Small intestine (tissue), 7 donors: ENCODE measurements around the gene NASP. TPM values are rescaled to one million over a fixed set of nuclear protein-coding genes. Genes with fewer than 3 reads are reported as not detected.
A peak's percentile ranks its signal among the peaks of the same experiment; 100 is the strongest.

Experiments used
- DNase-seq, 2 donors: peaks; one replicate each; pipeline versions ENCODE4 v3.0.0 to v3.0.0-alpha.2; 2013
- FAIRE-seq: peaks from 2 replicates; lab custom pipeline; 2012; peaks lifted over from hg19 to GRCh38; lab: Jason Lieb, UNC
- H3K27ac ChIP-seq, 3 donors: one replicate each; pipeline ENCODE4 v1.5.1; 2013; ENCODE audit warnings: low read length in 2 of 3, mild to moderate bottlenecking in 2 of 3, control low read depth in 1 of 3, inconsistent platforms in 1 of 3, low read depth in 1 of 3, moderate library complexity in 1 of 3
- H3K27me3 ChIP-seq, 3 donors: one replicate each; pipeline ENCODE4 v1.6.1; 2013; ENCODE audit warnings: low read length in 3 of 3, inconsistent platforms in 1 of 3; ENCODE audit not compliant: control insufficient read depth in 3 of 3, insufficient read depth in 3 of 3
- H3K36me3 ChIP-seq, 3 donors: one replicate each; pipeline ENCODE4 v1.6.1; 2013; ENCODE audit warnings: low read length in 3 of 3, inconsistent platforms in 1 of 3, low read depth in 1 of 3, mild to moderate bottlenecking in 1 of 3, moderate library complexity in 1 of 3; ENCODE audit not compliant: control insufficient read depth in 3 of 3, insufficient read depth in 2 of 3
- H3K4me1 ChIP-seq, 3 donors: one replicate each; pipeline ENCODE4 v1.6.1; 2013; ENCODE audit warnings: low read length in 2 of 3, inconsistent platforms in 1 of 3, low read depth in 1 of 3, mild to moderate bottlenecking in 1 of 3, moderate library complexity in 1 of 3; ENCODE audit not compliant: control insufficient read depth in 3 of 3, insufficient read depth in 2 of 3
- H3K4me3 ChIP-seq, 3 donors: one replicate each; pipeline ENCODE4 v1.5.1; 2013; ENCODE audit warnings: low read length in 3 of 3, control low read depth in 1 of 3, inconsistent platforms in 1 of 3, low read depth in 1 of 3, mild to moderate bottlenecking in 1 of 3, moderate library complexity in 1 of 3
- H3K9me3 ChIP-seq, 2 donors: one replicate each; pipeline ENCODE4 v1.6.1; 2013; ENCODE audit warnings: low read depth in 1 of 2, low read length in 1 of 2; ENCODE audit not compliant: control insufficient read depth in 2 of 2, insufficient read depth in 1 of 2
- WGBS, 3 donors: extraction: QIAGEN DNeasy Blood & Tissue Kit; methylation state at CpG; one replicate each; pipeline ENCODE4 v1.1.7; 2013; 5-methylcytosine and 5-hydroxymethylcytosine counted together
- polyA plus RNA-seq, 4 donors: library from polyadenylated mRNA; stranded (reverse) in 3 of 4; unstranded in 1 of 4; fragments of 200-250 nt in 3 of 4; fragments of 120-200 nt in 1 of 4; gene quantifications; one replicate each; pipeline versions ENCODE4 v1.2.1 to v1.2.3, GENCODE V29; 2013
- donor health status: healthy with polysubstance abuse.
- donor health status: control.
- donor health status: control.
- donor health status: Bipolar disorder and iron deficiency.
- donor health status: healthy.

NASP gene
- polyA plus RNA-seq, 4 donors, result 46.3 to 149 (median 96.9) TPM

GRCh38 chr1:45629035-45629434 is 45.2 kb downstream of the NASP start:
- no peak for DNase-seq
- no peak for FAIRE-seq
- no peak overlapping the region for H3K27ac ChIP-seq
- no peaks in the 10 kb centered on the region for H3K9me3 ChIP-seq
- no peaks in the 10 kb centered on the region for H3K4me1 ChIP-seq
- H3K27me3 ChIP-seq, result no peaks in the 10 kb centered on the region
- peaks cover 15 to 57% (median 24%) of the 10 kb centered on the region in 3 donors for H3K36me3 ChIP-seq
- no peak overlapping the region for H3K4me3 ChIP-seq

- Histone ChIP-seq H3K4me3 (no peak overlapping the region), H3K9me3 (no peaks in the 10 kb centered on the region), H3K27me3 (no peaks in the 10 kb centered on the region), H3K27ac (no peak overlapping the region), H3K36me3 (peaks cover 23 to 58% (median 31%) of the 10 kb centered on the region in 3 donors), H3K4me1 (no peaks in the 10 kb centered on the region)
- no peak for FAIRE-seq
- WGBS, 3 donors, result 62 to 76% (median 72%) methylated on average over 1 of the region's 1 CpG
- DNase-seq, result no peak
These were observed 46.6 kb downstream of the NASP start for GRCh38 chr1:45630429-45630828.

DNA sequence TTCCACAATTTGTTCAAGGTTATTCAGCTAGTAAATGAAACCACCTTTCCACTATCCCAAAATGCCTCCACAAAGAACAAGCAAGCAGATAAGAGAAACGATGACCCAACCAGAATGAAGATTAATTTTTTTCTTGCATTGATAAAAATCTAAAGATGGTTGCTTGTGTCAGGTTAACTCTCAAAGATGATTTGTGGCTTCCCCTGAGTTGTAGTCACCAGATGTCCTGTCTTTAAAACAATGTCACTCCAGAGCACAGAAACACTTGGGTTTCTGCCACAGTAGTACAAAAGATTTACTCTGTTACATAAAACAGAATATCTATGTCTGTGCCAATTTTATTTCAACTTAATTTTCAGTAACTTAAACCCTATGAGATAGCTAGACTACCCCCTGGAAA is 51.4 kb downstream of the NASP start:
- DNase-seq, result no peak
- no peaks in the 10 kb centered on the region for H3K4me1 ChIP-seq
- H3K27ac ChIP-seq, result no peak overlapping the region
- no peaks in the 10 kb centered on the region for H3K9me3 ChIP-seq
- peaks cover 19 to 37% (median 33%) of the 10 kb centered on the region in 3 donors for H3K36me3 ChIP-seq
- WGBS, 3 donors, result 27 to 45% (median 38%) methylated on average over 1 of the region's 1 CpG
- no peak overlapping the region for H3K4me3 ChIP-seq
- H3K27me3 ChIP-seq, result no peaks in the 10 kb centered on the region
- FAIRE-seq, result no peak

DNA sequence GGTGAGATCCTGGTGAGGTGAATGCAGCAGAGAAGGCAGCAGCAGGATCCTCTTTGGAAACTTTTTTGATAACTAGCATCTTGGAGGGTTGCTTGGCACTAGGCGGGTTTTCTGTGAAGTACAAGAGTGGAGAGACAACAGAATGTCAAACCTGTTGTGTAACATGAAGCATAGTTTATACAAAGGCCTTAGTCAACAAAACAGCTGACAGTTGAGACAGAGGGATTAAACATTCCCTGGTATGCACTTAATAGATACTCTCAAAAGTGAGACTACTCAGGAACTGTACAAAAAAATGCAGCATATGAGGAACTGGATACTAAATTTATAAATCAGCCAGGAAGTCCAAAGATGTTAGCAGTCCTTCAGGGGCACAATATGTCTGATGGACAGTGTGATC is 56.5 kb downstream of the NASP start:
- WGBS, 3 donors, result 96 to 100% (median 98%) methylated on average over 1 of the region's 1 CpG
- DNase-seq (no peak), FAIRE-seq (no peak)
- H3K4me1 ChIP-seq, result peaks cover 0 to 12% (median 0%) of the 10 kb centered on the region in 3 donors
- peaks cover 9 to 26% (median 24%) of the 10 kb centered on the region in 3 donors for H3K36me3 ChIP-seq
- H3K27me3 ChIP-seq, result no peaks in the 10 kb centered on the region
- H3K4me3 ChIP-seq, result no peak overlapping the region
- no peaks in the 10 kb centered on the region for H3K9me3 ChIP-seq
- no peak overlapping the region for H3K27ac ChIP-seq

- H3K4me3 ChIP-seq, result no peak overlapping the region
- H3K4me1 ChIP-seq, result peaks cover 0 to 12% (median 4%) of the 10 kb centered on the region in 3 donors
- H3K27ac ChIP-seq, result peak overlapping the region in 2 of 3 donors; percentile 84 to 85
- FAIRE-seq, result no peak
- peaks cover 11 to 36% (median 18%) of the 10 kb centered on the region in 3 donors for H3K36me3 ChIP-seq
- H3K27me3 ChIP-seq, result no peaks in the 10 kb centered on the region
- no peaks in the 10 kb centered on the region for H3K9me3 ChIP-seq
- peak; percentile 70 to 93 for DNase-seq
- 19 to 56% (median 39%) methylated on average over 5 of the region's 5 CpGs for WGBS, 3 donors
These were observed 59.5 kb downstream of the NASP start for GRCh38 chr1:45643321-45643720.

DNA sequence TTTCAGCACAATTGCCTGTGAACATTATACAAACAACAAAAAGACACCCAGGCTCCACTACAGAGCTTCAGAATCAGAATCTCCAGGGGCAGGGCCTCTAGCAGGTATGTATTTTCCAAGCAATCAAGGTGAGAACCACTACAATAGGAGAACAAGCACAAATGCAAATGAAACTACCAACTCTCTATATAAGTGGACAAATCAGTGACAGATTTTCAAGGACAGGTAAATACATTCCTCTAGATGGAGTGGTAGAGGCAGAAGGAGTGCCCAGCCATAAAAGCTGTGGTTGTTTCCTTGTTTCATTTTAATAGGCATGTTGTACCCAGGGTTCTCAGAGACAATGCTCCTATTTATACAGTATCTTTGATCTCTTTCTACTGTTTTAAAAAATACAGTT is 60.1 kb downstream of the NASP start:
- Histone ChIP-seq H3K27me3 (no peaks in the 10 kb centered on the region), H3K4me3 (no peak overlapping the region), H3K9me3 (no peaks in the 10 kb centered on the region), H3K27ac (peak overlapping the region; percentile 61 to 85 (median 84)), H3K4me1 (peaks cover 0 to 12% (median 4%) of the 10 kb centered on the region in 3 donors), H3K36me3 (peaks cover 12 to 39% (median 14%) of the 10 kb centered on the region in 3 donors)
- FAIRE-seq (no peak), DNase-seq (peak; percentile 81 to 90)

DNA sequence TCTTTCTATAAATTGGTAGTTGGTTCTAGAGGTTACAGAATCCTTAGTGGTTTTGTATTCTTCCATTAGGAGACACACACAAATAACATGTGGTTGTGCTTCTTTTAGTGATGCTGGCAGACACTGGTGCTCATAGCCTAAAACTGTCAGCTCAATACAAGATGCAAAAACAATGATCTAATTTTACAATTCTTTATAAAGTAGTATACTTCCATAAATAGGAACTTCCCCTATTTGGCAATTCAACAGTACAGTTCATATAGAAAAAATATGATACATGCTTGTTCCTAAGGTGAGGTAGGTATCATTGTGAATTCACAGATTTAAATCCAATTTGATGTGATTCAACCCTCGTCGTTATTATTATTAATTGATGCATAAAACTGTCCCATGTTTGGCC is 60.8 kb downstream of the NASP start:
- DNase-seq, result no peak
- H3K27ac ChIP-seq, result peak overlapping the region; percentile 53 to 85 (median 60)
- FAIRE-seq, result no peak
- no peak overlapping the region for H3K4me3 ChIP-seq
- 89 to 94% (median 90%) methylated on average over 2 of the region's 2 CpGs for WGBS, 3 donors
- no peaks in the 10 kb centered on the region for H3K27me3 ChIP-seq
- peaks cover 10 to 34% (median 13%) of the 10 kb centered on the region in 3 donors for H3K36me3 ChIP-seq
- peaks cover 0 to 12% (median 4%) of the 10 kb centered on the region in 3 donors for H3K4me1 ChIP-seq
- no peaks in the 10 kb centered on the region for H3K9me3 ChIP-seq

DNA sequence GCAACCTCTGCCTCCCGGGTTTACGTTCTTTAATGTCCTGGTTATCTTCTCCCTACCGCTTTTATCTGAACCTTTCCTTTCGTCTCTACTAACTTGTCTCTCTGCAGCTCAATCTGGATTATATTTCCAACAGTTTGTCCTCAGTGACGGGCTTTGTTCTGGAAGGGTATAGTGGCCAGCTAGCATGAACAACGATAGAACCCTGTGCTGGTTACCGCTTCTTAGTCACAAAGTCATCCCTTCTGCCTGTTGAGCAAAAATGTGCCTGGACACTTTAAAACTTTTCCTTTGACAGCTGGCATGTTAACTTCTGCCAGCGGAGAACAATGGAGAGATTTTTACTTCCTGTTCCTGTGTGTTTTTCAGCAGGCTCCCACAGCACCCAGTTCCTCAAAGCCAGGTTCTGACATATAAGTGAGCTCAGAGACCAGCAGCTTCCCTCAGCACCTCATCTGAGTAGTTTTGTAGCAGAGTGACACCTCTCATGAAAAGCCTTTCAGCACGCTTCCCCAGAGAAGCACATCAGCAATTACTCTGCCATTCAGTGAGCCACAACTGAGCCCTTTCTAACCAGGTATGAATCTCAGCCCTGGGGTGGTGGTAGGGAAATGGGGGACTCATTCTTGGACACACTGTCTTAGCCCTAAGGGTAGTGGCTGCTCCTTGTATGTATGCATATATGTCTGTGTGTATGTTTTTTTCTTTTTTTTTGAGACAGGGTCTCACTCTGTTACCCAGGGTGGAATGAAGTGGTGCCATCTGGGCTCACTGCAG is 63.6 kb downstream of the NASP start:
- Histone ChIP-seq H3K36me3 (peaks cover 8 to 25% (median 9%) of the 10 kb centered on the region in 3 donors), H3K4me3 (no peak overlapping the region), H3K9me3 (no peaks in the 10 kb centered on the region), H3K27me3 (no peaks in the 10 kb centered on the region), H3K27ac (peak overlapping the region in 1 of 3 donors; percentile 82), H3K4me1 (peaks cover 0 to 12% (median 4%) of the 10 kb centered on the region in 3 donors)
- DNase-seq (peak in 1 of 2 donors; percentile 37), FAIRE-seq (no peak)
- WGBS, 3 donors, result 21 to 64% (median 53%) methylated on average over 9 of the region's 9 CpGs
